ENCODE results near the gene KCNAB2. TPM values are rescaled to one million over a fixed set of nuclear protein-coding genes. Genes with fewer than 3 reads are reported as not detected.
"Not testable (repeated sequence)": the region's sequence is repeated elsewhere in the genome, so short reads cannot be mapped to it uniquely, and the experiment has no call there.

The KCNAB2 gene
- total RNA-seq, 4 donors from 2014 or later: 4.2 to 12.0 (median 10.0) TPM

GRCh38 chr1:6011946-6012258 lies 33.8 kb upstream of the KCNAB2 start:
- DNase-seq (ENCODE audit: low spot score in 2 of 2): no peak
- 89 to 98% methylated on average over 3 of the region's 3 CpGs for WGBS, 2 donors
- intact Hi-C loops (cut with DNase I; ENCODE audit: low total_unique reads): no loop called here
- no peak for TF ChIP-seq POLR2A (IDR thresholded peaks at IDR 0.05)
- TF ChIP-seq CTCF (IDR thresholded peaks at IDR 0.05): no peak
- no peak overlapping the region for H3K4me3 ChIP-seq (ENCODE audit: low read depth, poor library complexity, severe bottlenecking)

DNA sequence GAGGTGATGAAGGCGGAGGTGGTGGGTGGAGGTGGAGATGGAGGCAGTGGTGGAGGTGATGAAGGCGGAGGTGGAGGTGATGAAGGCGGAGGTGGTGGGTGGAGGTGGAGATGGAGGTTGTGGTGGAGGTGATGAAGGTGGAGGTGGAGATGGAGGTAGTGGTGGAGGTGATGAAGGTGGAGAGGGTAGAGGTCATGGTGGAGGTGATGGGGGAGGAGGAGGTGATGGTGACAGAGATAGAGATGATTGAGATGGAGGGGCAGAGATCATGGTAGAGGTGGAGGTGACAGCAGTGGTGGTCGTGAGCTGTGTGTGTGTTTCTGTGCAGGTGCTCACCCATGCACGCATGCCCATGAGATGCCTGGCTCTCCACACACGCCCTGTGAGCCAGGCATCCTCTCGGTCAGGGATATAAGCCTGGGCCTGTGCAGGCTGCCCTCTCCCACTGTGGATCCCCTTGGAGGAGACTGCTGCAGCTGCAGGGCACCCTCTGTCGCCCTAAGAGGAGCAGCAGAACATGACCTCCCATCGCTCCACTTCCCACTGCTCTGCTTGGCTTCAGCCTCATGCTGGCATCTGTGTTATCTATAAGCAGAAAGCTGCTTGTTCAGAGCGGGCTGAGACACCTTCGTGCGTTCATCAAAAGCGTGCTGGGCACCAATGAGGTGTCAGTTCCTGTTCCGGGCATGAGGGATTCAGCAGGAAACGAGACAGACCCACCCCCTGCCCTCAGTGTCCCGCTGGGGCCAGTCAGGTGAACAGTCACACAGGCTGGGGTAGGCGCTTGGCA lies 33.0 kb upstream of the KCNAB2 start:
- WGBS, 2 donors: 91 to 94% methylated on average over 17 of the region's 17 CpGs
- TF ChIP-seq POLR2A (IDR thresholded peaks at IDR 0.05): no peak
- no peak for TF ChIP-seq CTCF (IDR thresholded peaks at IDR 0.05)
- intact Hi-C loops (cut with DNase I; ENCODE audit: low total_unique reads): no loop called here
- DNase-seq (ENCODE audit: low spot score in 2 of 2): no peak
- no peak overlapping the region for H3K4me3 ChIP-seq (ENCODE audit: low read depth, poor library complexity, severe bottlenecking)

GRCh38 chr1:6013491-6013890 lies 32.2 kb upstream of the KCNAB2 start:
- no peak for DNase-seq (ENCODE audit: low spot score in 2 of 2)
- intact Hi-C loops (cut with DNase I; ENCODE audit: low total_unique reads): no loop called here
- H3K4me3 ChIP-seq (ENCODE audit: low read depth, poor library complexity, severe bottlenecking): no peak overlapping the region
- TF ChIP-seq POLR2A (IDR thresholded peaks at IDR 0.05): no peak
- no peak for TF ChIP-seq CTCF (IDR thresholded peaks at IDR 0.05)
- WGBS, 2 donors: 90 to 92% methylated on average over 12 of the region's 12 CpGs

DNA sequence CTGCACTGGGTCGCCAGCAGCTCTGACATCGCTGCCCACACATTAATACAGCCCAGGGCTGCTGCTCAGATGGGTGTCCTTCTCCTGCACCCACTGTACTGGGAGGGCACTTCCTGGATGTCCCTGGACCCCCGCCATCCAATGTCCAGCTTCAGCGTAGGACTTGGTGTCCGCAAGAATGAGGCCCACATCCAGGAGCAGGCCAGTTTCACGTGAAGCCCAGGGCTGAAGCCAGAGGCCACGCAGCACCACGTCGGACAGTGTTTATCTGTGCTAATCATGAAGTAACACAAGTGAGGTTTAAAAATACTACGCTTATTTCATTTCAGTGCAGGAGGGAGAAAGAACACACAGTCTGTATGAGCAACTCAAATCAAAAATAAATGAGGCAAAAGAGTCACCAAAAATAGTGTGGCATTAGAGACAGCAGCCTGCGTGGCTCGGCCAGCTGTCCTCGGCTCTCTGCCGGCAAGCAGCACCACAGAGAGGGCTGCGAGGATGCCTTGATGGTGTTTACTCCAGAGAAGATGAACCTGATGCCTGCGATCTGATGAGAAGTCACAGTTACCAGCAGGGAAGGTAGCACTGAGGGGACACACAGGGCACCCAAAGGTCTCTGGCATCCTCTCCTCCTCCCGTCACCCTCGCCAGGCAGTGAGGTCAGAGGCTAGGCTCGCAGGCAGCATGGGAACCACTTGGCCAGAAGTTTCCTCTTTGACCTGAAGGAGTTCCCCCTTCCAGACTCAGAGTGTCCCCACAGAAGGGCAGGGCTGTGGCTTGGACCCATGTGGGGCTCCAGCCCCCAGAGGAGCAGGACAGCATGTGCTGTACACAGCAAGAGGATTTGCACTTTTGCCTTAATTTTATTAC lies 31.3 kb upstream of the KCNAB2 start:
- DNase-seq (ENCODE audit: low spot score in 2 of 2): no peak
- TF ChIP-seq POLR2A (IDR thresholded peaks at IDR 0.05) (no peak), CTCF (IDR thresholded peaks at IDR 0.05) (no peak)

GRCh38 chr1:6016191-6016865 lies 29.4 kb upstream of the KCNAB2 start:
- intact Hi-C loops (cut with DNase I; ENCODE audit: low total_unique reads): no loop called here
- 63 to 69% methylated on average over 21 of the region's 21 CpGs for whole genome bisulfite sequencing, 2 donors
- TF ChIP-seq POLR2A (IDR thresholded peaks at IDR 0.05): no peak
- no peak for TF ChIP-seq CTCF (IDR thresholded peaks at IDR 0.05)

More for the DNA sequence above, 31.3 kb upstream of the KCNAB2 start:
- WGBS, 2 donors: 72 to 87% methylated on average over 19 of the region's 19 CpGs
- intact Hi-C loops (cut with DNase I; ENCODE audit: low total_unique reads): no loop called here
- H3K4me3 ChIP-seq (ENCODE audit: low read depth, poor library complexity, severe bottlenecking): no peak overlapping the region

DNA sequence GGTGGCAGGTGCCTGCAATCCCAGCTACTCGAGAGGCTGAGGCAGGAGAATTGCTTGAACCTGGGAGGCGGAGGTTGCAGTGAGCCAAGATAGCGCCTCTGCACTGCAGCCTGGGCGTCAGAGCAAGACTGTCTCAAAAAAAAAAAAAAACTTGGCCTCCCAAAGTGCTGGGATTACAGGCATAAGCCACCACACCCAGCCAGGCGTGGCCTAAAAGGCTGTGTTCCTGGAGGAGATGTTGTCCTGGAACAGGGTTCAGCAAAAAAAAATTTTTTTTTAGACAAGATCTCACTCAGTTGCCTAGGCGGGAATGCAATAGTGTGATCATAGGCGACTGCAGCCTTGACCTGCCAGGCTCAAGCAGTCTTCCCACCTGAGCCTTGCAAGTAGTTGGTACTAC lies 28.0 kb upstream of the KCNAB2 start:
- WGBS, 2 donors: 38 to 52% methylated on average over 7 of the region's 7 CpGs
- DNase-seq (ENCODE audit: low spot score in 2 of 2); H3K4me3 ChIP-seq (ENCODE audit: low read depth, poor library complexity, severe bottlenecking); intact Hi-C loops (cut with DNase I; ENCODE audit: low total_unique reads): not testable (repeated sequence)

More at GRCh38 chr1:6016191-6016865, 29.4 kb upstream of the KCNAB2 start:
- no peak overlapping the region for H3K4me3 ChIP-seq (ENCODE audit: low read depth, poor library complexity, severe bottlenecking)
- DNase-seq (ENCODE audit: low spot score in 2 of 2): peak in 1 of 2 donors; percentile 27

All from lower leg skin (tissue), 4 donors.